Vagina (tissue), 2 donors: ENCODE data around the gene HMBS.

Source experiments
- CTCF ChIP-seq, 3 experiments: fragments of 450-650 bp in 2 of 3; fragments of 200-600 bp in 1 of 3; sonication (generic) in 1 of 3; IDR thresholded peaks; one replicate each; pipeline ENCODE4 v1.5.1; 2017 to 2019; ENCODE audit warnings: antibody characterized with exemption in 3 of 3, mild to moderate bottlenecking in 2 of 3, moderate library complexity in 2 of 3
- POLR2A ChIP-seq, 2 donors: fragments of 450-650 bp; IDR thresholded peaks; one replicate each; pipeline ENCODE4 v1.6.1; 2017; ENCODE audit warnings: antibody characterized with exemption in 2 of 2, mild to moderate bottlenecking in 2 of 2, moderate library complexity in 2 of 2
- POLR2AphosphoS5 ChIP-seq, 2 donors: sonication (generic); formaldehyde crosslinking; IDR thresholded peaks; one replicate each; pipeline ENCODE4 v1.9.0; 2017; ENCODE audit warnings: antibody characterized with exemption in 2 of 2, mild to moderate bottlenecking in 2 of 2, low read depth in 1 of 2; ENCODE audit not compliant: insufficient read depth in 1 of 2

- TF ChIP-seq POLR2A (IDR thresholded peaks at IDR 0.05), result no peak
- TF ChIP-seq CTCF (IDR thresholded peaks at IDR 0.05), result no peak
- TF ChIP-seq POLR2AphosphoS5 (IDR thresholded peaks at IDR 0.05; ENCODE audit: insufficient read depth in 1 of 2, low read depth in 1 of 2), result no peak
Measured at GRCh38 chr11:119100994-119101758, 16.5 kb downstream of the HMBS start.
